Activated B cell treated with CpG ODN at 0.5 μM for 24 hours (primary cell): ENCODE measurements around the gene RPF1. TPM values are rescaled to one million over a fixed set of nuclear protein-coding genes. Genes with fewer than 3 reads are reported as not detected.
A peak's percentile ranks its signal among the peaks of the same experiment; 100 is the strongest.
"Not testable (repeated sequence)": the region's sequence is repeated elsewhere in the genome, so short reads cannot be mapped to it uniquely, and the experiment has no call there.

Experiments
- ATAC-seq: fragments of 200-7000 bp; cut with Tn5 transposase; one replicate; pipeline ENCODE4 v1.10.0; 2021; ENCODE audit warnings: low read depth, mild to moderate bottlenecking, moderate library complexity
- CTCF ChIA-PET: fragments of 350-600 bp; sonication (Branson Sonifier 250); formaldehyde crosslinking; loops from one replicate; lab custom pipeline; 2021; ENCODE audit warnings: antibody characterized with exemption; lab: Charles Lee
- POLR2A ChIA-PET: fragments of 350-600 bp; sonication (Branson Sonifier 250); formaldehyde crosslinking; loops from one replicate; lab custom pipeline; 2021; ENCODE audit warnings: antibody characterized with exemption; lab: Charles Lee
- DNase-seq: peaks from one replicate; pipeline ENCODE4 v3.0.0; 2022
- H3K27ac Mint-ChIP-seq: one replicate; pipeline ENCODE4 v1.8.0; 2020; ENCODE audit warnings: mixed read lengths
- H3K27me3 Mint-ChIP-seq: one replicate; pipeline ENCODE4 v1.8.0; 2021; ENCODE audit warnings: mixed read lengths
- H3K36me3 Mint-ChIP-seq: one replicate; pipeline ENCODE4 v1.8.0; 2021; ENCODE audit warnings: low read depth, mixed read lengths
- H3K4me1 Mint-ChIP-seq: one replicate; pipeline ENCODE4 v1.8.0; 2021; ENCODE audit warnings: mixed read lengths
- H3K4me3 Mint-ChIP-seq: one replicate; pipeline ENCODE4 v1.8.0; 2020; ENCODE audit warnings: mild to moderate bottlenecking, mixed read lengths
- H3K9me3 Mint-ChIP-seq: one replicate; pipeline ENCODE4 v1.8.0; 2020; ENCODE audit warnings: mixed read lengths
- CTCF ChIP-seq: fragments of 200-600 bp; IDR thresholded peaks from one replicate; pipeline ENCODE4 v1.8.0; 2022; ENCODE audit warnings: antibody characterized with exemption, mild to moderate bottlenecking
- intact Hi-C: fragments of 100-400 bp; cut with micrococcal nuclease; formaldehyde crosslinking; loops from one replicate; pipeline ENCODE4 v1.15.1; 2024
- total RNA-seq: library from RNA; stranded (reverse); gene quantifications from 2 replicates; pipeline ENCODE4 v1.2.3, GENCODE V29; 2022

RPF1 gene
- total RNA-seq, 1 donor from 2014 or later = 42.8 TPM

DNA sequence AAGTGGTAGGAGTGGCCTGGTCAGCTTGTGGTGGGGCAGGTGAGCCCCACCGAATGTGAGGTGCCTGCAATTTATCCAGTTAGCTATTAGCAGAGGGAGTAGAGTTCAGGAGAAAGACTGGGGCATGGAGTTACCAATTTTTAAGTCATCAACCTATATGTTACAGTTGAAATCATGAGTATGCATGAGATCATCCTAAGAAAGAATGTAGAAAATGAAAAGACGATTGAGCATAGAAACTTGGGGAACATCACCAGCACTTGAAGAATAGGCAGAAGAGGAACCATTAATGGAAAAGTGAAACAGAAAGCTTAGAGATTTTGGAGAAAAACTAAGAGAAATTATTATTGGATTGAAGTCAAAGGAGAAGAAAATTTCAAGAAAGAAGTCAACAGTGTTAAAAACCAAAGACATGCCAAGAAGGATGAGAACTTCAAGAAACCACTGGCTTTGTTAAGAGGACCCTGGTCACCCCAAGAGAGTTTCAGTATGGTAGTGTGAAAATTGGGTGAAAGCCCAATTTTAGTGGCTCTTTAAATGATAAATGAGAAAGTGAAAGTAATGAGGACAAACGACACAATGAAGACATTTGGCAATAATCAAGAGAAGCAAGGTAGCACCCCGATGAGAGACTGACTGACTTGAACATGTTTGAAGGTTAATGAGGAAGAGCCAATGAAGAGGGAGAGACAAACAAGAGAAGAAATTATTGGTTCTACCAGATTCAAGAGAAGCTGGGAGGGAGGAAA, 44.1 kb upstream of the RPF1 start:
- H3K4me3 Mint-ChIP-seq = no peak overlapping the region
- ATAC-seq (no peak), DNase-seq (no peak)
- no peaks in the 10 kb centered on the region for H3K36me3 Mint-ChIP-seq
- intact Hi-C loops = loop anchor here (2.0 to 10.0 kb wide), 3 partner anchors 358 to 820 kb away; partner anchors contain the start of gene C1orf52
- TF ChIP-seq CTCF = no peak
- no peaks in the 10 kb centered on the region for H3K27me3 Mint-ChIP-seq
- peaks cover under 1% of the 10 kb centered on the region for H3K9me3 Mint-ChIP-seq
- peaks cover 9% of the 10 kb centered on the region for H3K4me1 Mint-ChIP-seq
- no peak overlapping the region for H3K27ac Mint-ChIP-seq
- CTCF ChIA-PET = interaction anchor here (0.7 to 5.6 kb wide), 7 partner anchors 46 to 503 kb away, joined by 3 to 76 read pairs (median 4); partner anchors contain the start of genes PRKACB and SPATA1
- POLR2A ChIA-PET = interaction anchor here (3.3 kb wide), 1 partner anchor 71 kb away, joined by 22 read pairs; the partner anchor contains the start of genes GNG5 and SPATA1

GRCh38 chr1:84436876-84437655, 42.0 kb upstream of the RPF1 start:
- intact Hi-C loops = loop anchor here (5.0 to 10.0 kb wide), 2 partner anchors 360 to 818 kb away; partner anchors contain the start of gene C1orf52
- H3K27me3 Mint-ChIP-seq = no peaks in the 10 kb centered on the region
- no peak overlapping the region for H3K27ac Mint-ChIP-seq
- H3K4me3 Mint-ChIP-seq = no peak overlapping the region
- POLR2A ChIA-PET = interaction anchor here (1.0 to 3.3 kb wide), 7 partner anchors 69 to 505 kb away, joined by 3 to 22 read pairs (median 4); partner anchors contain the start of genes CTBS, GNG5, PRKACB and SPATA1
- no peak for TF ChIP-seq CTCF
- ATAC-seq (peak; percentile 71), DNase-seq (peak; percentile 17)
- CTCF ChIA-PET = interaction anchor here (0.6 to 5.6 kb wide), 10 partner anchors 69 to 508 kb away, joined by 3 to 48 read pairs (median 4); partner anchors contain the start of genes GNG5, PRKACB and SPATA1
- H3K4me1 Mint-ChIP-seq = peaks cover 10% of the 10 kb centered on the region
- H3K9me3 Mint-ChIP-seq = no peaks in the 10 kb centered on the region
- H3K36me3 Mint-ChIP-seq = no peaks in the 10 kb centered on the region

GRCh38 chr1:84442256-84442655, 36.8 kb upstream of the RPF1 start:
- ATAC-seq (peak; percentile 94), DNase-seq (no peak)
- H3K4me3 Mint-ChIP-seq = no peak overlapping the region
- peak overlapping the region; percentile 24 for H3K27ac Mint-ChIP-seq
- intact Hi-C loops = loop anchor here (1.0 to 2.0 kb wide), 9 partner anchors 37 to 494 kb away; partner anchors contain the start of genes CTBS, GNG5, RPF1 and SPATA1
- H3K9me3 Mint-ChIP-seq = no peaks in the 10 kb centered on the region
- no peaks in the 10 kb centered on the region for H3K36me3 Mint-ChIP-seq
- peaks cover 5% of the 10 kb centered on the region for H3K27me3 Mint-ChIP-seq
- CTCF ChIA-PET = interaction anchor here (0.6 to 2.7 kb wide), 23 partner anchors 9 to 503 kb away, joined by 3 to 25 read pairs (median 5); partner anchors contain the start of genes CTBS, GNG5, PRKACB and SPATA1
- H3K4me1 Mint-ChIP-seq = peaks cover 23% of the 10 kb centered on the region
- POLR2A ChIA-PET = interaction anchor here (1.0 to 1.8 kb wide), 3 partner anchors 64 to 178 kb away, joined by 3 to 7 read pairs (median 6); partner anchors contain the start of genes CTBS, GNG5 and SPATA1
- no peak for TF ChIP-seq CTCF

DNA sequence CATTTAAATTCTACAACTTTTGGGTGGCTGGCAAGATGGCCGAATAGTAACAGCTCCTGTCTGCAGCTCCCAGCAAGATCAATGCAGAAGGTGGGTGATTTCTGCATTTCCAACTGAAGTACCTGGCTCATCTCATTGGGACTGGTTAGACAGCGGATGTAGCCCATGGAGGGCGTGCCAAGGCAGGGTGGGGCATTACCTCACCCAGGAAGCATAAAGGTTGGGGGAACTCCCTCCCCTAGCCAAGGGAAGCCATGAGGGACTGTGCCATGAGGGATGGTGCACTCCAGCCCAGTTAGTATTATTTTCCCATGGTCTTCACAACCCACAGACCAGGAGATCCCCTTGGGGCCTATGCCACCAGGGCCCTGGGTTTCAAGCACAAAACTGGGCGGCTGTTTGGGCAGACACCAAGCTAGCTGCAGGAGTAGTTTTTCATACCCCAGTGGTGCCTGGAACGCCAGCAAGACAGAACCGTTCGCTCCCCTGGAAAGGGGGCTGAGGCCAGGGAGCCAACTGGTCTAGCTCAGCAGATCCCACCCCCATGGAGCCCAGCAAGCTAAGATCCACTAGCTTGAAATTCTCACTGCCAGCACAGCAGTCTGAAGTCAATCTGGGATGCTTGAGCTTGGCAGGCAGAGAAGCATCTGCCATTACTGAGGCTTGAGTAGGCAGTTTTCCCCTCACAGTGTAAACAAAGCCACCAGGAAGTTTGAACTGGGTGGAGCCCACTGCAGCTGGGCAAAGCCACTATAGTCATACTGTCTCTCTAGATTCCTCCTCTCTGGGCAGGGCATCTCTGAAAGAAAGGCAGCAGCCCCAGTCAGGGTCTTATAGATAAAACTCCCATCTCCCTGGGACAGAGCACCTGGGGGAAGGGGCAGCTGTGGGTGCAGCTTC, 36.1 kb upstream of the RPF1 start:
- not testable (repeated sequence) for DNase-seq, H3K27ac Mint-ChIP-seq, H3K4me3 Mint-ChIP-seq, H3K27me3 Mint-ChIP-seq, H3K9me3 Mint-ChIP-seq, H3K36me3 Mint-ChIP-seq
- ChIA-PET POLR2A (interaction anchor here (1.0 to 1.8 kb wide), 3 partner anchors 63 to 177 kb away, joined by 3 to 7 read pairs (median 6); partner anchors contain the start of genes CTBS, GNG5 and SPATA1), CTCF (interaction anchor here (0.6 to 2.7 kb wide), 23 partner anchors 10 to 502 kb away, joined by 3 to 25 read pairs (median 5); partner anchors contain the start of genes CTBS, GNG5, PRKACB and SPATA1)
- intact Hi-C loops = loop anchor here (1.0 to 2.0 kb wide), 9 partner anchors 36 to 493 kb away; partner anchors contain the start of genes CTBS, GNG5, RPF1 and SPATA1
- peak; percentile 12 for ATAC-seq
- peaks cover 23% of the 10 kb centered on the region for H3K4me1 Mint-ChIP-seq

DNA sequence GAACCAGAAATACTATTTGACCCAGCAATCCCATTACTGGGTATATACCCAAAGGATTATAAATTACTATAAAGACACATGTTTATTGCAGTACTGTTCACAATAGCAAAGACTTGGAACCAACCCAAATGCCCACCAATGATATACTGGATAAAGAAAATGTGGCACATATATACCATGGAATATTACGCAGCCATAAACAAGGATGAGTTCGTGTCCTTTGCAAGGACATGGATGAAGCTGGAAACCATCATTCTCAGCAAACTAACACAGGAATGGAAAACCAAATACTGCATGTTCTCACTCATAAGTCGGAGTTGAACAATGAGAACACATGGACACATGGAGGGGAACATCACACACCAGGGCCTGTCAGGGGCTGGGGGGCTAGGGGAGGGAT, 30.4 kb upstream of the RPF1 start:
- DNase-seq, H3K36me3 Mint-ChIP-seq, H3K27ac Mint-ChIP-seq, H3K4me3 Mint-ChIP-seq, ATAC-seq, H3K4me1 Mint-ChIP-seq, CTCF ChIA-PET, POLR2A ChIA-PET, intact Hi-C loops, H3K9me3 Mint-ChIP-seq: not testable (repeated sequence)
- H3K27me3 Mint-ChIP-seq = peaks cover 11% of the 10 kb centered on the region
